HEK293 (cell line): ENCODE measurements around the gene DOCK1.

Experiments
- BCL11A ChIP-seq: fragments of 450-650 bp; formaldehyde crosslinking; IDR thresholded peaks from 2 replicates; pipeline ENCODE4 v1.5.1; 2016; ENCODE audit warnings: low read depth, missing biosample characterization, missing genetic modification characterization
- REPIN1 ChIP-seq: fragments of 450-650 bp; formaldehyde crosslinking; IDR thresholded peaks from 2 replicates; pipeline ENCODE4 v1.5.1; 2017; ENCODE audit warnings: missing biosample characterization, missing genetic modification characterization, low read depth
- TF ChIP-seq, protein P1 (sequence below): fragments of 450-650 bp; formaldehyde crosslinking; IDR thresholded peaks from 2 replicates; pipeline ENCODE4 v1.5.1; 2016; ENCODE audit warnings: missing biosample characterization, missing genetic modification characterization
- TF ChIP-seq, protein P2 (sequence below): fragments of 450-650 bp; formaldehyde crosslinking; IDR thresholded peaks from 2 replicates; pipeline ENCODE4 v1.5.1; 2017; ENCODE audit warnings: missing biosample characterization, missing genetic modification characterization
- TF ChIP-seq, protein P3 (sequence below): fragments of 450-650 bp; formaldehyde crosslinking; IDR thresholded peaks from 2 replicates; pipeline ENCODE4 v1.5.1; 2016; ENCODE audit warnings: missing biosample characterization, missing genetic modification characterization

DNA sequence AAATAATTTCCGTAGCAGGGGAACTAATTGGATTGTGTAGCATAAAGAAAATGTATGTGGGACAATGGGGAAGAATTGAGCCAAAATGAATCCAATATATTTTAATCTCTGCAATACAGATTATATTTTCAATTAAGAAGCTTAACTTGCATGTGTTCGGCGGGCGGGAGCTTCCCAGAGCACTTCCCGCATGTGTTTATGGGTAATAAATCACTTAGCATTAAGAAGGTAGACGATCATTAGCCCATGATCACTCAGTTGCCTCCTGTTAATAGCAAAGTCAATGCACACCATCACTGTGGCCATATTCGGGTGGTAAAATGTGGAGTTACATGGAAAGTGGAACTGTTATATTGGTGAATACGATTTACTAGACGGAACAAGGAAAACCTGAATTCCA, 414.0 kb downstream of the DOCK1 start:
- TF ChIP-seq BCL11A (tag by site-specific recombination), result no peak
- TF ChIP-seq, protein P1, sequence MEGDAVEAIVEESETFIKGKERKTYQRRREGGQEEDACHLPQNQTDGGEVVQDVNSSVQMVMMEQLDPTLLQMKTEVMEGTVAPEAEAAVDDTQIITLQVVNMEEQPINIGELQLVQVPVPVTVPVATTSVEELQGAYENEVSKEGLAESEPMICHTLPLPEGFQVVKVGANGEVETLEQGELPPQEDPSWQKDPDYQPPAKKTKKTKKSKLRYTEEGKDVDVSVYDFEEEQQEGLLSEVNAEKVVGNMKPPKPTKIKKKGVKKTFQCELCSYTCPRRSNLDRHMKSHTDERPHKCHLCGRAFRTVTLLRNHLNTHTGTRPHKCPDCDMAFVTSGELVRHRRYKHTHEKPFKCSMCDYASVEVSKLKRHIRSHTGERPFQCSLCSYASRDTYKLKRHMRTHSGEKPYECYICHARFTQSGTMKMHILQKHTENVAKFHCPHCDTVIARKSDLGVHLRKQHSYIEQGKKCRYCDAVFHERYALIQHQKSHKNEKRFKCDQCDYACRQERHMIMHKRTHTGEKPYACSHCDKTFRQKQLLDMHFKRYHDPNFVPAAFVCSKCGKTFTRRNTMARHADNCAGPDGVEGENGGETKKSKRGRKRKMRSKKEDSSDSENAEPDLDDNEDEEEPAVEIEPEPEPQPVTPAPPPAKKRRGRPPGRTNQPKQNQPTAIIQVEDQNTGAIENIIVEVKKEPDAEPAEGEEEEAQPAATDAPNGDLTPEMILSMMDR (tag by site-specific recombination), result no peak
- TF ChIP-seq, protein P2, sequence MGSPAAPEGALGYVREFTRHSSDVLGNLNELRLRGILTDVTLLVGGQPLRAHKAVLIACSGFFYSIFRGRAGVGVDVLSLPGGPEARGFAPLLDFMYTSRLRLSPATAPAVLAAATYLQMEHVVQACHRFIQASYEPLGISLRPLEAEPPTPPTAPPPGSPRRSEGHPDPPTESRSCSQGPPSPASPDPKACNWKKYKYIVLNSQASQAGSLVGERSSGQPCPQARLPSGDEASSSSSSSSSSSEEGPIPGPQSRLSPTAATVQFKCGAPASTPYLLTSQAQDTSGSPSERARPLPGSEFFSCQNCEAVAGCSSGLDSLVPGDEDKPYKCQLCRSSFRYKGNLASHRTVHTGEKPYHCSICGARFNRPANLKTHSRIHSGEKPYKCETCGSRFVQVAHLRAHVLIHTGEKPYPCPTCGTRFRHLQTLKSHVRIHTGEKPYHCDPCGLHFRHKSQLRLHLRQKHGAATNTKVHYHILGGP (tag by site-specific recombination), result no peak
- TF ChIP-seq, protein P3, sequence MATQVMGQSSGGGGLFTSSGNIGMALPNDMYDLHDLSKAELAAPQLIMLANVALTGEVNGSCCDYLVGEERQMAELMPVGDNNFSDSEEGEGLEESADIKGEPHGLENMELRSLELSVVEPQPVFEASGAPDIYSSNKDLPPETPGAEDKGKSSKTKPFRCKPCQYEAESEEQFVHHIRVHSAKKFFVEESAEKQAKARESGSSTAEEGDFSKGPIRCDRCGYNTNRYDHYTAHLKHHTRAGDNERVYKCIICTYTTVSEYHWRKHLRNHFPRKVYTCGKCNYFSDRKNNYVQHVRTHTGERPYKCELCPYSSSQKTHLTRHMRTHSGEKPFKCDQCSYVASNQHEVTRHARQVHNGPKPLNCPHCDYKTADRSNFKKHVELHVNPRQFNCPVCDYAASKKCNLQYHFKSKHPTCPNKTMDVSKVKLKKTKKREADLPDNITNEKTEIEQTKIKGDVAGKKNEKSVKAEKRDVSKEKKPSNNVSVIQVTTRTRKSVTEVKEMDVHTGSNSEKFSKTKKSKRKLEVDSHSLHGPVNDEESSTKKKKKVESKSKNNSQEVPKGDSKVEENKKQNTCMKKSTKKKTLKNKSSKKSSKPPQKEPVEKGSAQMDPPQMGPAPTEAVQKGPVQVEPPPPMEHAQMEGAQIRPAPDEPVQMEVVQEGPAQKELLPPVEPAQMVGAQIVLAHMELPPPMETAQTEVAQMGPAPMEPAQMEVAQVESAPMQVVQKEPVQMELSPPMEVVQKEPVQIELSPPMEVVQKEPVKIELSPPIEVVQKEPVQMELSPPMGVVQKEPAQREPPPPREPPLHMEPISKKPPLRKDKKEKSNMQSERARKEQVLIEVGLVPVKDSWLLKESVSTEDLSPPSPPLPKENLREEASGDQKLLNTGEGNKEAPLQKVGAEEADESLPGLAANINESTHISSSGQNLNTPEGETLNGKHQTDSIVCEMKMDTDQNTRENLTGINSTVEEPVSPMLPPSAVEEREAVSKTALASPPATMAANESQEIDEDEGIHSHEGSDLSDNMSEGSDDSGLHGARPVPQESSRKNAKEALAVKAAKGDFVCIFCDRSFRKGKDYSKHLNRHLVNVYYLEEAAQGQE (tag by site-specific recombination), result no peak
- no peak for TF ChIP-seq REPIN1 (tag by site-specific recombination)
